HUES64 (cell line): ENCODE data around the gene NUP107.

Experiments
- H3K27ac ChIP-seq: 2 replicates; pipeline ENCODE4 v1.7.0; 2013; ENCODE audit warnings: low read depth, low read length, inconsistent platforms
- H3K27me3 ChIP-seq: 2 replicates; pipeline ENCODE4 v1.6.1; 2013; ENCODE audit warnings: mild to moderate bottlenecking, low read length; ENCODE audit not compliant: insufficient read depth
- H3K36me3 ChIP-seq: 2 replicates; pipeline ENCODE4 v1.6.1; 2013; ENCODE audit warnings: mild to moderate bottlenecking, low read length; ENCODE audit not compliant: insufficient read depth
- H3K4me1 ChIP-seq: 2 replicates; pipeline ENCODE4 v1.6.1; 2013; ENCODE audit warnings: mild to moderate bottlenecking, low read length, moderate library complexity; ENCODE audit not compliant: insufficient read depth
- H3K4me3 ChIP-seq: 2 replicates; pipeline ENCODE4 v1.5.1; 2013; ENCODE audit warnings: mild to moderate bottlenecking, low read length, moderate library complexity
- H3K9ac ChIP-seq: 2 replicates; pipeline ENCODE4 v1.6.1; 2013; ENCODE audit warnings: mild to moderate bottlenecking, low read depth, low read length
- H3K9me3 ChIP-seq: 2 replicates; pipeline ENCODE4 v1.6.1; 2013; ENCODE audit warnings: low read depth, low read length; ENCODE audit not compliant: insufficient read depth
- WGBS: fragments of 150-250, 120-280 bp; methylation state at CpG from one replicate; pipeline ENCODE4 v1.1.7; 2013; ENCODE audit warnings: missing lambda C conversion rate; 5-methylcytosine and 5-hydroxymethylcytosine counted together

The NUP107 gene

DNA sequence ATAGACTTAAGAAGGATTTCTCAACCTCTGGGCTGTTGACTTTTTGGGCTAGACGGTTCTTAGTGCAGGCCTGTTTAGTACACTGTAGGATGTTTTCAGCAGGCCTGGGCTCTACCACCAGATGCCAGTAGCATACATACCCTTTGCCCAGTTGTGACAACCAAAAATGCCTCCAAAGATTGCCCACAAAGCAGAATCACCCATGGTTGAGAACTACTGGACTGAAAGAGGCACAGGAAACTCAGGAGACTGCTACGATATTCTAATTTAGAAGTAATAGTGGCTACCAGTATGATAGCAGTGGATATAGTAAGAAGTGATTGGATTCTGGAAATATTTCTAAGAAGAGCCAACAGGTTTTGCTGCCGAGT lies 74.6 kb downstream of the NUP107 start:
- H3K27ac ChIP-seq, result no peak overlapping the region
- no peaks in the 10 kb centered on the region for H3K4me1 ChIP-seq
- H3K36me3 ChIP-seq, result peaks cover 68% of the 10 kb centered on the region
- H3K4me3 ChIP-seq, result no peak overlapping the region
- H3K9me3 ChIP-seq, result no peaks in the 10 kb centered on the region
- WGBS, result 93% methylated on average over 3 of the region's 3 CpGs
- no peaks in the 10 kb centered on the region for H3K27me3 ChIP-seq
- H3K9ac ChIP-seq, result no peak overlapping the region

- Histone ChIP-seq H3K4me3 (no peak overlapping the region), H3K36me3 (peaks cover 69% of the 10 kb centered on the region), H3K9ac (no peak overlapping the region), H3K4me1 (no peaks in the 10 kb centered on the region), H3K27ac (no peak overlapping the region), H3K27me3 (no peaks in the 10 kb centered on the region), H3K9me3 (no peaks in the 10 kb centered on the region)
- WGBS, result 94% methylated on average over 8 of the region's 8 CpGs
These were observed 75.3 kb downstream of the NUP107 start for GRCh38 chr12:68761901-68762630.

GRCh38 chr12:68762691-68763090 lies 75.9 kb downstream of the NUP107 start:
- WGBS, result 96% methylated on average over 3 of the region's 3 CpGs
- H3K9me3 ChIP-seq, result no peaks in the 10 kb centered on the region
- H3K27ac ChIP-seq, result no peak overlapping the region
- no peaks in the 10 kb centered on the region for H3K4me1 ChIP-seq
- H3K36me3 ChIP-seq, result peaks cover 67% of the 10 kb centered on the region
- no peaks in the 10 kb centered on the region for H3K27me3 ChIP-seq
- H3K9ac ChIP-seq, result no peak overlapping the region
- H3K4me3 ChIP-seq, result no peak overlapping the region

GRCh38 chr12:68765696-68766095 lies 78.9 kb downstream of the NUP107 start:
- no peaks in the 10 kb centered on the region for H3K27me3 ChIP-seq

GRCh38 chr12:68766646-68767045 lies 79.9 kb downstream of the NUP107 start:
- no peaks in the 10 kb centered on the region for H3K27me3 ChIP-seq
- H3K9me3 ChIP-seq, result no peaks in the 10 kb centered on the region
- WGBS, result 97% methylated on average over 2 of the region's 2 CpGs
- no peak overlapping the region for H3K9ac ChIP-seq
- H3K36me3 ChIP-seq, result peaks cover 45% of the 10 kb centered on the region
- no peak overlapping the region for H3K4me3 ChIP-seq
- H3K4me1 ChIP-seq, result no peaks in the 10 kb centered on the region
- no peak overlapping the region for H3K27ac ChIP-seq

More at GRCh38 chr12:68765696-68766095, 78.9 kb downstream of the NUP107 start:
- no peak overlapping the region for H3K9ac ChIP-seq
- 93% methylated on average over 1 of the region's 1 CpG for WGBS
- no peak overlapping the region for H3K27ac ChIP-seq
- H3K4me3 ChIP-seq, result no peak overlapping the region
- H3K9me3 ChIP-seq, result no peaks in the 10 kb centered on the region
- H3K36me3 ChIP-seq, result peaks cover 50% of the 10 kb centered on the region
- H3K4me1 ChIP-seq, result no peaks in the 10 kb centered on the region

DNA sequence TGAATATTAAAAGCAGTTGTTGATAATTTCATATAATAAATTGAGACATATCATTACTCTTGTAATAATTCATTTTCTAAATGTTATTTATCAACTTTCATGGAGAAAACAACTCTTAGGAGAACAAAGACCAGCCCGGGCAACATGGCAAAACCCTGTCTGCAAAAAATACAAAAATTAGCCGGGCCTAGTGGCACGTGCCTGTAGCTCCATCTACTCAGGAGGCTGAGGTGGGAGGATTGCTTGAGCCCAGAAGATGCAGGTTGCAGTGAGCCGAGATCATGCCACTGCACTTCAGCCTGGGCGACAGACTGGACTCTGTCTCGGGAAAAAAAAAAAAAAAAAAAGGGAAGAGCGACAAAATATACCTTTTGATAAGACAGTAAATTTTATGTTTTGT lies 80.4 kb downstream of the NUP107 start:
- H3K27ac ChIP-seq, result no peak overlapping the region
- no peak overlapping the region for H3K4me3 ChIP-seq
- WGBS, result 98% methylated on average over 6 of the region's 7 CpGs
- no peak overlapping the region for H3K9ac ChIP-seq
- peaks cover 42% of the 10 kb centered on the region for H3K36me3 ChIP-seq
- H3K4me1 ChIP-seq, result no peaks in the 10 kb centered on the region
- H3K9me3 ChIP-seq, result no peaks in the 10 kb centered on the region
- H3K27me3 ChIP-seq, result no peaks in the 10 kb centered on the region

GRCh38 chr12:68768431-68768939 lies 81.7 kb downstream of the NUP107 start:
- Histone ChIP-seq H3K4me3 (no peak overlapping the region), H3K9me3 (no peaks in the 10 kb centered on the region), H3K36me3 (peaks cover 30% of the 10 kb centered on the region), H3K9ac (no peak overlapping the region), H3K27me3 (no peaks in the 10 kb centered on the region), H3K4me1 (no peaks in the 10 kb centered on the region), H3K27ac (no peak overlapping the region)
- 96% methylated on average over 4 of the region's 4 CpGs for WGBS

- H3K4me1 ChIP-seq, result no peaks in the 10 kb centered on the region
- 92% methylated on average over 1 of the region's 1 CpG for WGBS
- peaks cover 17% of the 10 kb centered on the region for H3K36me3 ChIP-seq
- H3K4me3 ChIP-seq, result no peak overlapping the region
- no peak overlapping the region for H3K27ac ChIP-seq
- no peak overlapping the region for H3K9ac ChIP-seq
- no peaks in the 10 kb centered on the region for H3K9me3 ChIP-seq
- H3K27me3 ChIP-seq, result no peaks in the 10 kb centered on the region
These were observed 83.2 kb downstream of the NUP107 start for GRCh38 chr12:68769941-68770340.

GRCh38 chr12:68771223-68771925 lies 84.6 kb downstream of the NUP107 start:
- H3K27me3 ChIP-seq, result no peaks in the 10 kb centered on the region
- no peak overlapping the region for H3K4me3 ChIP-seq
- 95% methylated on average over 5 of the region's 5 CpGs for WGBS
- H3K4me1 ChIP-seq, result no peaks in the 10 kb centered on the region
- peaks cover 13% of the 10 kb centered on the region for H3K36me3 ChIP-seq
- H3K9me3 ChIP-seq, result no peaks in the 10 kb centered on the region
- H3K27ac ChIP-seq, result no peak overlapping the region
- no peak overlapping the region for H3K9ac ChIP-seq

DNA sequence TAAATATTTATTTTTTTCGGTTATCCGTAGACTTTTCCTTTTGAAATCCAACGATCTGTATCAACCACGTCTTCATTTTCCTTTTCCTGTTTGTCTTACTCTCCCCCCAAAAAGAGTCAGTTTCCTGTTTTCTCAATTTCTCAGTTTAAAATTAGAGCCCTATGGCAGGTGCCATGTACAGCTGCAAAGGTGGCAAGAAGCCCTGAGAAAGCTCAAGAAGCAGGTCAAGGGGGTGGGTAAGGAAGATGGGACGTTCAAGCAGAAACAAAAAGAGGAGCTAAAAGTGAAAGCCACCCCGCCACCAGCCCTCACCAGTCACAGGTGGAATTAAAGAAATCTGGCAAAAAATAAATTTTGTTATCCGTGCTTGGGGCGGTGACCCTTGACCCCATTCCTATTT lies 85.9 kb downstream of the NUP107 start:
- Histone ChIP-seq H3K27ac (no peak overlapping the region), H3K4me1 (no peaks in the 10 kb centered on the region), H3K4me3 (no peak overlapping the region)

DNA sequence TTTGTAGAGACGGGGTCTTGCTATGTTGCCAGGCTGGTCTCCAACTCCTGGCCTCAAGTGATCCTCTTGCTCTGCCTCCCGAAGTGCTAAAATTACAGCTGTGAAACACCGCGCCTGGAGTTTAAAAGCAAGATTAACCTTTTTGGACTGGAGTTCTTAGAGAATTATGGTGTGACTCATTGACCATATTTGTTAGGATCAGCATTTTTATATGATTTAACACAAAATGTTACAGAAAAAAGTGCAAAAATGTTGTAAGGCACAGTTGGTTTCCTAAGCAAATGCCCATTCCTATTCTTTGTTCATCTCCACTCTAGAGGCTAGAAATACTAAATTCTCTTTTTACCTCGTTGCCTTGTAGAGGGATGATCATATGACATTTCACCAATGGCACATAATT lies 86.8 kb downstream of the NUP107 start:
- Histone ChIP-seq H3K27me3 (no peaks in the 10 kb centered on the region), H3K27ac (no peak overlapping the region), H3K9me3 (no peaks in the 10 kb centered on the region), H3K4me3 (no peak overlapping the region), H3K9ac (no peak overlapping the region), H3K4me1 (no peaks in the 10 kb centered on the region), H3K36me3 (0 out of 2 replicates have a peak, but pooled peaks cover under 1% of the 10 kb centered on the region)
- over 99% methylated on average over 5 of the region's 5 CpGs for WGBS

More for the DNA sequence above, 85.9 kb downstream of the NUP107 start:
- WGBS, result 94% methylated on average over 8 of the region's 8 CpGs
- Histone ChIP-seq H3K9ac (no peak overlapping the region), H3K27me3 (no peaks in the 10 kb centered on the region), H3K9me3 (no peaks in the 10 kb centered on the region), H3K36me3 (0 out of 2 replicates have a peak, but pooled peaks cover 3% of the 10 kb centered on the region)
